Kidney (tissue), 14 donors: ENCODE results near the gene FTH1. TPM values are rescaled to one million over a fixed set of nuclear protein-coding genes. Genes with fewer than 3 reads are reported as not detected.
"Not testable (repeated sequence)": the region's sequence is repeated elsewhere in the genome, so short reads cannot be mapped to it uniquely, and the experiment has no call there.

Source experiments
- DNase-seq, 5 donors: peaks; one replicate each; pipeline ENCODE4 v3.0.0-alpha.2; 2013 to 2020
- FAIRE-seq: peaks from 2 replicates; lab custom pipeline; 2012; peaks lifted over from hg19 to GRCh38; lab: Jason Lieb, UNC
- H3K27ac ChIP-seq, 2 donors: one replicate each; pipeline ENCODE4 v1.7.0; 2013; ENCODE audit warnings: low read depth in 2 of 2, low read length in 2 of 2, inconsistent platforms in 1 of 2
- H3K27me3 ChIP-seq: one replicate; pipeline ENCODE4 v1.7.1; 2013; ENCODE audit warnings: low read length, inconsistent platforms; ENCODE audit not compliant: control insufficient read depth, insufficient read depth
- H3K36me3 ChIP-seq, 3 donors: one replicate each; pipeline versions ENCODE4 v1.7.0 to v1.7.1; 2013; ENCODE audit warnings: low read length in 3 of 3, control low read depth in 1 of 3, inconsistent platforms in 1 of 3; ENCODE audit not compliant: insufficient read depth in 3 of 3, control insufficient read depth in 2 of 3
- H3K4me1 ChIP-seq, 3 donors: one replicate each; pipeline versions ENCODE4 v1.7.0 to v1.7.1; 2013; ENCODE audit warnings: low read length in 3 of 3, inconsistent platforms in 1 of 3, low read depth in 1 of 3; ENCODE audit not compliant: control insufficient read depth in 2 of 3, insufficient read depth in 2 of 3
- H3K4me3 ChIP-seq, 3 donors: one replicate each; pipeline versions ENCODE4 v1.7.0 to v1.8.1; 2013; ENCODE audit warnings: low read length in 3 of 3, control low read depth in 1 of 3, inconsistent platforms in 1 of 3
- H3K9ac ChIP-seq, 3 donors: one replicate each; pipeline versions ENCODE4 v1.7.0 to v1.7.1; 2013; ENCODE audit warnings: low read length in 3 of 3, control low read depth in 1 of 3, inconsistent platforms in 1 of 3
- H3K9me3 ChIP-seq, 3 donors: one replicate each; pipeline versions ENCODE4 v1.7.0 to v1.7.1; 2013; ENCODE audit warnings: low read length in 3 of 3, control low read depth in 1 of 3, inconsistent platforms in 1 of 3; ENCODE audit not compliant: control insufficient read depth in 2 of 3, insufficient read depth in 1 of 3
- intact Hi-C: fragments of 100-400 bp; cut with DNase I; formaldehyde crosslinking; loops from one replicate; pipeline ENCODE4 v1.11.1; 2022
- polyA plus RNA-seq: library from polyadenylated mRNA; stranded (reverse); fragments of 350-450 nt; fragmentation: Illumina TruSeq; extraction: RNeasy Lipid Tissue Mini Kit (QIAGEN cat#74804); gene quantifications from one replicate; pipeline ENCODE4 v1.2.3, GENCODE V29; 2014; ENCODE audit warnings: low read depth, low replicate concordance; ENCODE audit not compliant: insufficient read depth
- total RNA-seq: library from RNA; stranded (reverse); fragmentation: NEBNext Ultra II Directional; extraction: Animal tissue kit (Norgen Biotek cat#: 25700); gene quantifications from one replicate; pipeline ENCODE4 v1.2.1, GENCODE V29; 2021
- TF ChIP-seq, protein P1 (sequence below): IDR thresholded peaks from 3 replicates; pipeline ENCODE4 v1.5.1; 2012; ENCODE audit warnings: mild to moderate bottlenecking, moderate library complexity, borderline replicate concordance; ENCODE audit not compliant: insufficient read depth; ENCODE audit errors: extremely low read depth
- donor health status: control.
- donor health status: control.
- donor health status: control.
- donor health status: control.
- donor health status: control.
- donor health status: DM: yes; HTN: yes; CAD: no.
- donor health status: Normal renal cell carcinoma (clear cell type).

FTH1 gene
- total and polyA plus RNA-seq, 2 donors from 2014 or later, result 3,221 to 7,914 TPM

- Histone ChIP-seq H3K4me1 (peaks cover 0 to 8% (median 0%) of the 10 kb centered on the region in 3 donors), H3K4me3 (no peak overlapping the region), H3K9ac (no peak overlapping the region), H3K9me3 (no peaks in the 10 kb centered on the region), H3K36me3 (no peaks in the 10 kb centered on the region), H3K27me3 (no peaks in the 10 kb centered on the region), H3K27ac (no peak overlapping the region)
- intact Hi-C loops, result no loop called here
- TF ChIP-seq, protein P1, sequence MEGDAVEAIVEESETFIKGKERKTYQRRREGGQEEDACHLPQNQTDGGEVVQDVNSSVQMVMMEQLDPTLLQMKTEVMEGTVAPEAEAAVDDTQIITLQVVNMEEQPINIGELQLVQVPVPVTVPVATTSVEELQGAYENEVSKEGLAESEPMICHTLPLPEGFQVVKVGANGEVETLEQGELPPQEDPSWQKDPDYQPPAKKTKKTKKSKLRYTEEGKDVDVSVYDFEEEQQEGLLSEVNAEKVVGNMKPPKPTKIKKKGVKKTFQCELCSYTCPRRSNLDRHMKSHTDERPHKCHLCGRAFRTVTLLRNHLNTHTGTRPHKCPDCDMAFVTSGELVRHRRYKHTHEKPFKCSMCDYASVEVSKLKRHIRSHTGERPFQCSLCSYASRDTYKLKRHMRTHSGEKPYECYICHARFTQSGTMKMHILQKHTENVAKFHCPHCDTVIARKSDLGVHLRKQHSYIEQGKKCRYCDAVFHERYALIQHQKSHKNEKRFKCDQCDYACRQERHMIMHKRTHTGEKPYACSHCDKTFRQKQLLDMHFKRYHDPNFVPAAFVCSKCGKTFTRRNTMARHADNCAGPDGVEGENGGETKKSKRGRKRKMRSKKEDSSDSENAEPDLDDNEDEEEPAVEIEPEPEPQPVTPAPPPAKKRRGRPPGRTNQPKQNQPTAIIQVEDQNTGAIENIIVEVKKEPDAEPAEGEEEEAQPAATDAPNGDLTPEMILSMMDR, result no peak
- FAIRE-seq (no peak), DNase-seq (no peak)
Observed at GRCh38 chr11:62011881-62012280, 44.4 kb upstream of the FTH1 start.

DNA sequence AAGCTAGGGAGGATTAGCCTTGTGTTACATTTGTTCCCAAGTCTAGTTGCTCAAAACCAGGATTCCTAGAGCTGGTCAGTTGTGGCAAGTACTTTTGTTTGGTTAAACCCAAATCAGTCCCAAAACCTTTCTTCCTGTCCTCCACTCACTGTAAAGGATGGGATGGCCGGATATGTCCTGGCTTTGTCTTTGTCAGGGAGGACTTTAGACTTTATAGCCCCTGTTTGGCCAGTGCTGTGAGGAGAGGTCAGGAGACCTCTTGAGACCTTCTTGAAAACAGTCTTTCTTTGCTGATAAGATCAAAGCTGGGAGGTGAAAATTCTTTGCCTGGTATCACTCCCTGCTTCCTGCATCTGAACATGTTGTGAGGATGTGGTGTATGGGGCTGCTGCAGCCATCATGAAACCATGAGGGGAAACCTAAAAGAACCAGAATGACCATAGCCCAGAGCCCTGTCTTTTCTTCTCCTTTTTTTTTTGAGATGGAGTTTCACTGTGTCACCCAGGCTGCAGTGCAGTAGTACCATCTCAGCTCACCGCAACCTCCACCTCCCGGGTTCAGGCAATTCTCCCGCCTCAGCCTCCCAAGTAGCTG, 43.6 kb upstream of the FTH1 start:
- Histone ChIP-seq H3K9me3 (no peaks in the 10 kb centered on the region), H3K27ac (no peak overlapping the region), H3K4me3 (no peak overlapping the region), H3K9ac (no peak overlapping the region), H3K27me3 (no peaks in the 10 kb centered on the region), H3K36me3 (no peaks in the 10 kb centered on the region), H3K4me1 (peaks cover 0 to 8% (median 0%) of the 10 kb centered on the region in 3 donors)
- FAIRE-seq (no peak), DNase-seq (no peak)
- TF ChIP-seq, protein P1, result no peak
- intact Hi-C loops, result no loop called here

GRCh38 chr11:62008193-62008592, 40.8 kb upstream of the FTH1 start:
- H3K36me3 ChIP-seq, result no peaks in the 10 kb centered on the region
- no peak for FAIRE-seq
- H3K27me3 ChIP-seq, result no peaks in the 10 kb centered on the region
- DNase-seq, result no peak
- no peak overlapping the region for H3K27ac ChIP-seq
- intact Hi-C loops, result no loop called here
- H3K4me3 ChIP-seq, result no peak overlapping the region
- H3K9me3 ChIP-seq, result no peaks in the 10 kb centered on the region
- H3K4me1 ChIP-seq, result no peaks in the 10 kb centered on the region
- TF ChIP-seq, protein P1, result no peak
- no peak overlapping the region for H3K9ac ChIP-seq

- H3K9ac ChIP-seq, result no peak overlapping the region
- intact Hi-C loops, result no loop called here
- H3K27me3 ChIP-seq, result no peaks in the 10 kb centered on the region
- no peaks in the 10 kb centered on the region for H3K36me3 ChIP-seq
- H3K4me1 ChIP-seq, result peaks cover 0 to 7% (median 5%) of the 10 kb centered on the region in 3 donors
- H3K9me3 ChIP-seq, result no peaks in the 10 kb centered on the region
- no peak for DNase-seq
- no peak overlapping the region for H3K4me3 ChIP-seq
- H3K27ac ChIP-seq, result no peak overlapping the region
- FAIRE-seq, result no peak
- TF ChIP-seq, protein P1, result no peak
Observed at GRCh38 chr11:62004473-62004872, 37.0 kb upstream of the FTH1 start.

- intact Hi-C loops, H3K4me1 ChIP-seq, H3K9ac ChIP-seq, H3K9me3 ChIP-seq, H3K36me3 ChIP-seq, H3K4me3 ChIP-seq, H3K27me3 ChIP-seq, DNase-seq, FAIRE-seq: not testable (repeated sequence)
- peak overlapping the region in 1 of 2 donors; percentile 24 for H3K27ac ChIP-seq
Observed at GRCh38 chr11:62002283-62002682, 34.8 kb upstream of the FTH1 start.
